22Rv1 (cell line): ENCODE results near the gene IPCEF1.
"Not testable (repeated sequence)": the region's sequence is repeated elsewhere in the genome, so short reads cannot be mapped to it uniquely, and the experiment has no call there.

ENCODE experiments used
- H3K27ac ChIP-seq: fragments of 450-650 bp; 2 replicates; pipeline ENCODE4 v1.5.1; 2017
- ZFX ChIP-seq: fragments of 450-650 bp; IDR thresholded peaks from 2 replicates; pipeline ENCODE4 v1.6.1; 2017; ENCODE audit warnings: antibody characterized with exemption, borderline replicate concordance
- TF ChIP-seq, protein P1 (sequence below): fragments of 450-650 bp; IDR thresholded peaks from 2 replicates; pipeline ENCODE4 v1.5.1; 2017; ENCODE audit warnings: mild to moderate bottlenecking

IPCEF1 gene

DNA sequence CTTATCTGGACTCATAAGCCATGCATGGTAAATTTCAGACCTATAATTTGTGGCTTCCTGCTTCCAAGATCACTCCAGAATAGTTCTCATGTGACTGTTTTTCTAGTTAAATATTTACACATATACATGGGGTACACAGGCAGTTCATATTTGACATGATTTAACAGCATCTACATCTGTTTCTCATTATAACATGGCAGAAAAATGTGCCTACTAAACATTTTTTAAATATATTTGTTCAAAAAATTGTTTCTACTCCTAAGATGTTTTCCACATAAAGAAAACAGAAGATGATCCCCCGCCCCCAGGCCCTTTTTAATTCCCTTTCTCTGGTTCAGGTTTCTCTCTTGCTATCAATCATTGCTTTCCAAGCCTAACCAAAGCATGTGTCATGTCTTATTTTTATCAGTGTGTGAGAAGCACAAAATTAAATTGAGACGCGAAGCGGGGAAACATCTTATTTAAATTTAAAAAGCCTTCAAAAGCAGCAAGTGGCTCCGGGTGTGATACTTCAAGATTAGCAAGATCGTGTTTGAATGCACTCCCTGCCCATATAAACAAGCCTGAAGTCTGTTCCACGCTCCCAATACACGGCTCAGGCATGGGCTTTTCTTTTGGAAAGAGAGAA is 37.3 kb downstream of the IPCEF1 start:
- no peak for TF ChIP-seq ZFX
- TF ChIP-seq, protein P1, sequence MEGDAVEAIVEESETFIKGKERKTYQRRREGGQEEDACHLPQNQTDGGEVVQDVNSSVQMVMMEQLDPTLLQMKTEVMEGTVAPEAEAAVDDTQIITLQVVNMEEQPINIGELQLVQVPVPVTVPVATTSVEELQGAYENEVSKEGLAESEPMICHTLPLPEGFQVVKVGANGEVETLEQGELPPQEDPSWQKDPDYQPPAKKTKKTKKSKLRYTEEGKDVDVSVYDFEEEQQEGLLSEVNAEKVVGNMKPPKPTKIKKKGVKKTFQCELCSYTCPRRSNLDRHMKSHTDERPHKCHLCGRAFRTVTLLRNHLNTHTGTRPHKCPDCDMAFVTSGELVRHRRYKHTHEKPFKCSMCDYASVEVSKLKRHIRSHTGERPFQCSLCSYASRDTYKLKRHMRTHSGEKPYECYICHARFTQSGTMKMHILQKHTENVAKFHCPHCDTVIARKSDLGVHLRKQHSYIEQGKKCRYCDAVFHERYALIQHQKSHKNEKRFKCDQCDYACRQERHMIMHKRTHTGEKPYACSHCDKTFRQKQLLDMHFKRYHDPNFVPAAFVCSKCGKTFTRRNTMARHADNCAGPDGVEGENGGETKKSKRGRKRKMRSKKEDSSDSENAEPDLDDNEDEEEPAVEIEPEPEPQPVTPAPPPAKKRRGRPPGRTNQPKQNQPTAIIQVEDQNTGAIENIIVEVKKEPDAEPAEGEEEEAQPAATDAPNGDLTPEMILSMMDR: no peak

DNA sequence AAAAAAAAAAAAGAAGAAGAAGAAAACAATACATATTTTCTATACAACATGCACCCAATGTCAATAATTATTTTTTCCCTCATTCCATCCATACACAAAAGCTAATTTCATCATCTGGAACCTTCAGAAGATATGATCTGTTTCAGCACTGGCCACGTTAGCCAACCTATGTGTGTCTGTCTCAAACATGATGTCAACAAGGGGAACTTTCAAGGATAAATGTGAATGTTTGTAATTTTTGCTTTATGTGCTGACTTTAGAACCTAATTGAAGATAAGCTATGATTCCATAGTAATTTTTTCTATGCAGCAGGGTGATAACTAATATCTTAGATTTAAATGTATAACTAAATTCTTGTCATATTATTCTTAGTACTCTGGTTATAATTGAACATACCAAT is 37.9 kb downstream of the IPCEF1 start:
- TF ChIP-seq, protein P1: no peak
- TF ChIP-seq ZFX: no peak
- H3K27ac ChIP-seq: no peak overlapping the region

More for the DNA sequence above, 37.3 kb downstream of the IPCEF1 start:
- H3K27ac ChIP-seq: no peak overlapping the region

DNA sequence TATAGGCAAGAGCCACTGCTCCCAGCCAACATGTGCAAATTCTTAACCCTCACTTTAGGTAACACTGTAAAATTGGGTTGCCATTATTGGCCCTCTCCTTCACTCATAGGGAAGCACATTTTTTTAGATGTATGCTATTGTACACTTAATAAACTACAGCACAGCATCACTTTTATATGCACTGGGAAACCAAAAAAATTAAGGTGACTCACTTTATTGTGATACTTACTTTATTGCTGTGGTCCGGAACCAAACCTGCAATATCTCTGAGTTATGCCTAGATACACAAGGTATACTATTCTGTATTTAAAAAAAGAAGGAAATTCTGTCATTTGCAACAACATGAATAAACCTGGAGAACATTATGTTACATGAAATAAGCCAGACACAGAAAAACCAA is 40.5 kb downstream of the IPCEF1 start:
- H3K27ac ChIP-seq: no peak overlapping the region
- TF ChIP-seq ZFX: no peak
- TF ChIP-seq, protein P1: no peak

DNA sequence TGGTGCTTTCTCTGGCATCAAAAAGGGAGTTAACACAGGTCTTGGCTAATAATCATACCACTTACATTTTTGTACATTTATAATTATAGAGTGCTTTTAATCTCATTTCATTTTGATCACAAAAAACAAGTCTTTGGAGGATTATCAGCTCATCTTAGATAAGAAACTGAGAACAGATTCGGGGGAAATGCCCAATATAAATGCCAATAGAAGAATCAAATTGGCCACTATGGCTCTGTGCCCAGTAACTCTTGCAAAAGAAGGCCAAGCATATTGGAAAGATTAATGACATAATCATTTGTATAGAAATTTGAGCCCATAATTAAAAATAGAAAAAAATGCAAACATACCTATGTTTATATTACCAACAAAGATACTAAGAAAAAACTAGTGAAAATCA is 42.5 kb downstream of the IPCEF1 start:
- TF ChIP-seq ZFX: no peak
- TF ChIP-seq, protein P1: no peak
- H3K27ac ChIP-seq: no peak overlapping the region

DNA sequence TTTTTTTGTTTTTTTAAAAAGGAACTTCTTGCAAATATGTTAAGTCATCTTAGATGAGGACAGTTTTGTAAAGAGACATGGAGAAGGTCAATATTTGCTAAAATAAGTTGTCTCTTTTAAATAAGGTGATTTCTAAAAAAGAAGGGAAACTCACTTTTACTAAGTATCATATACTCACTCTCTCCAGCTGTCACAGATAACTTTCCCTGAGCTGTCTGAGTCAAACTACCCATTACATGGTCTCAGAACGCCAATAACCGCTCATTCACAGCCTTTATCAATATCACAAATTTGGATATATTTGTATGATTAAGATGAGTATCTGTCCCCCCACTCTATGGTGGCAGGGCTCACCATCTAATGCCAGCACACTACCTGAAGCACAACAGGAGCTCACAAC is 47.6 kb downstream of the IPCEF1 start:
- no peak for TF ChIP-seq ZFX
- TF ChIP-seq, protein P1: no peak
- H3K27ac ChIP-seq: no peak overlapping the region

DNA sequence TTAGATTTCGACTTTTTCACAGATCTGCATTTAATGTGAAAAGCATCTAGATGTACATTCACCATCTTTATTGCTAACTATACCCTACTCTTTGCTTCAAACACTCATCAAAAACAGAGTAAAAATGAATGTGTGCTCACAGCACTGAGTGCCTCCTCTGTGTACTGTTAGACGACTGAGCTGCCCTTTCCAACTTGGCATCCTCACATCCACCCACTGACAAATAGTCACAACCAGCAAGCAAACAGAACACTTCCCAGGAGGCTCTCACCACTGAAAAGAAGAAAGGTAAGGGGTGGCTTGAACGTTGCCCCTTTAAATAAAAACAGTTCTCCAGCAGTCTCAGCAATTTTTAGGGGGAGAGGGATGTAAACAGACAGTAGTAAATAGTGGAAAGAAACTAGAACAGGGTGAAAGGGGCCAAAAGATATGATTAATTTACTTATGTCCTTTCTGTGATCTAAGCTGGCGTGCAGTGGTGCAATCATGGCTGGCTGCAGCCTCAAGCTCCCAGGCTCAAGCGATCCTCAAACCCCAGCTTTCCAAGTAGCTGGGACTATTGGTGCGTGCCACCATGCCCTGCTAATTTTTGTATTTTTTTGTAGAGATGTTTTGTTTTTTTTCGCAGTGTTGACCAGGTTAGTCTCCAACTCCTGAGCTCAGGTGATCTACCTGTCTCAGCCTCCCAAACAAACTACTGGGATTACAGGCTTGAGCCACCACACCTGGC is 48.7 kb downstream of the IPCEF1 start:
- H3K27ac ChIP-seq: no peak overlapping the region
- no peak for TF ChIP-seq ZFX
- TF ChIP-seq, protein P1: no peak

DNA sequence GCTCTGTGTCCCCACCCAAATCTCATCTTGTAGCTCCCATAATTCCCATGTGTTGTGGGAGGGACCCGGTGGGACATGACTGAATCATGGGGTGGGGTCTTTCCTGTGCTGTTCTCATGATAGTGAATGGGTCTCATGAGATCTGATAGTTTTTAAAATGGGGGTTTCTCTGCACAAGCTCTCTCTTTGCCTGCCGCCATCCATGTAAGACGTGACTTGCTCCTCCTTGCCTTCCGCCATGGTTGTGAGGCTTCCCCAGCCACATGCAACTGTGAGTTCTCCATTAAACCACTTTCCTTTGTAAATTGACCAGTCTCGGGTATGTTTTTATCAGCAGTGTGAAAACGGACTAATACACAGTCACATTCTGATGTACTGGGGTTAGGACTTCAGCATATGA is 49.5 kb downstream of the IPCEF1 start:
- H3K27ac ChIP-seq: not testable (repeated sequence)

DNA sequence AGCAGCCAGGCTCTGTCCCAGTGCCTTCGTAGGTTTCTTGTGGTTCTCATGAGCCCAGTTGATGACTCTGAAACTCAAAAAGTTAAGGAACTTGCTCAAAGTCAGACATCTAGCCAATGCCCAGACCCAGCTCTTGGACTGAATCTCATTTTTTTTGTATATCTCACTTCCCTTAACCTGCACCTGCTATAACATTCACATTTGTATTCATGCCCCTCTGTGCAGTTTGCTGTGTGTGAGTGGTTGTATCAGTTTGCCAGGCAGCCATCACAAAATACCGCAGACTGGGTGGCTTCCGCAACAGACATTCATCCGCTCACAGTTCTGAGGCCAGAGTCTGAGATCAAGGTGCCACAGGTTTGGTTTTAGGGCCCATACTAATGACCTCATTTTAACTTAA is 49.9 kb downstream of the IPCEF1 start:
- TF ChIP-seq, protein P1: no peak
- TF ChIP-seq ZFX: no peak
- H3K27ac ChIP-seq: no peak overlapping the region
